K562 (cell line): Measurements from ENCODE around the gene TACC3. TPM values are rescaled to one million over a fixed set of nuclear protein-coding genes. Genes with fewer than 3 reads are reported as not detected.

Source experiments
- C11orf30 ChIP-seq: fragments of 450-650 bp; IDR thresholded peaks from 2 replicates; pipeline ENCODE4 v1.6.1; 2016; ENCODE audit warnings: low read depth, mild to moderate bottlenecking
- CHAMP1 ChIP-seq: fragments of 450-650 bp; IDR thresholded peaks from 2 replicates; pipeline ENCODE4 v1.6.1; 2016; ENCODE audit warnings: mild to moderate bottlenecking
- CREB1 ChIP-seq, 2 experiments: sonication (generic) in 1 of 2; formaldehyde crosslinking in 1 of 2; IDR thresholded peaks; 2 replicates each; pipeline versions ENCODE4 v1.6.1 to v1.8.0; 2012 to 2022; ENCODE audit warnings: inconsistent platforms in 1 of 2, mild to moderate bottlenecking in 1 of 2, missing genetic modification reagents in 1 of 2, moderate library complexity in 1 of 2
- FOXJ3 ChIP-seq: sonication (generic); formaldehyde crosslinking; IDR thresholded peaks from 2 replicates; pipeline ENCODE4 v1.4.0; 2020; ENCODE audit warnings: mild to moderate bottlenecking, missing genetic modification reagents
- FOXK2 ChIP-seq, 2 experiments: fragments of 450-650 bp; IDR thresholded peaks in 1 of 2; conservative IDR thresholded peaks in 1 of 2; 2 replicates each; pipeline ENCODE4 v1.6.1; 2016; ENCODE audit warnings: low read depth in 2 of 2, mild to moderate bottlenecking in 1 of 2
- GABPB1 ChIP-seq: sonication (generic); formaldehyde crosslinking; IDR thresholded peaks from 2 replicates; pipeline ENCODE4 v1.8.0; 2022; ENCODE audit warnings: mild to moderate bottlenecking, missing genetic modification reagents
- HSF4 ChIP-seq: fragments of 250-450 bp; sonication (Bioruptor Pico); IDR thresholded peaks from 2 replicates; pipeline ENCODE4 v2.1.2; 2022; ENCODE audit warnings: mild to moderate bottlenecking, moderate library complexity, borderline replicate concordance
- MIER1 ChIP-seq: fragments of 450-650 bp; IDR thresholded peaks from 2 replicates; pipeline ENCODE4 v1.6.1; 2016; ENCODE audit warnings: antibody characterized with exemption, mild to moderate bottlenecking, low read depth
- MYBL2 ChIP-seq, 2 experiments: fragments of 450-650 bp in 1 of 2; sonication (generic) in 1 of 2; formaldehyde crosslinking in 1 of 2; IDR thresholded peaks; 2 replicates each; pipeline versions ENCODE4 v1.6.1 to v1.8.1; 2017 to 2022; ENCODE audit warnings: borderline replicate concordance in 1 of 2, inconsistent platforms in 1 of 2, low read depth in 1 of 2, mild to moderate bottlenecking in 1 of 2, missing genetic modification reagents in 1 of 2, moderate library complexity in 1 of 2
- NEUROD1 ChIP-seq: fragments of 150-350 bp; IDR thresholded peaks from 2 replicates; pipeline ENCODE4 v1.6.1; 2014; ENCODE audit warnings: borderline replicate concordance, low read length, low read depth; ENCODE audit not compliant: partially characterized antibody
- PHB2 ChIP-seq: fragments of 450-650 bp; IDR thresholded peaks from 2 replicates; pipeline ENCODE4 v1.6.1; 2017; ENCODE audit warnings: low read depth
- RFX1 ChIP-seq: fragments of 450-650 bp; IDR thresholded peaks from 2 replicates; pipeline ENCODE4 v1.6.1; 2016; ENCODE audit warnings: mild to moderate bottlenecking, moderate library complexity
- SIN3A ChIP-seq, 2 experiments: fragments of 150-350 bp in 1 of 2; IDR thresholded peaks; 2 replicates each; pipeline ENCODE4 v1.6.1; 2011 to 2016; ENCODE audit warnings: borderline replicate concordance in 2 of 2, low read depth in 2 of 2, low read length in 2 of 2, mild to moderate bottlenecking in 2 of 2, moderate library complexity in 2 of 2; ENCODE audit not compliant: control insufficient read depth in 1 of 2
- SRSF1 ChIP-seq: fragments of 200-400 bp; formaldehyde crosslinking; IDR thresholded peaks from 2 replicates; pipeline ENCODE4 v1.6.1; 2017; ENCODE audit warnings: mild to moderate bottlenecking, low read depth, low read length, moderate library complexity
- STAT5B ChIP-seq: fragments of 250-450 bp; sonication (Bioruptor Pico); IDR thresholded peaks from 2 replicates; pipeline ENCODE4 v1.8.0; 2021; ENCODE audit warnings: mild to moderate bottlenecking, inconsistent platforms
- TCF3 ChIP-seq: sonication (generic); formaldehyde crosslinking; IDR thresholded peaks from 2 replicates; pipeline ENCODE4 v1.4.0; 2020; ENCODE audit warnings: mild to moderate bottlenecking, missing genetic modification reagents
- TRIM24 ChIP-seq, 2 experiments: fragments of 450-650 bp; IDR thresholded peaks; 2 replicates each; pipeline ENCODE4 v1.6.1; 2016
- ZBTB12 ChIP-seq: fragments of 250-450 bp; sonication (Bioruptor Pico); IDR thresholded peaks from 2 replicates; pipeline ENCODE4 v1.4.0; 2020
- ZNF174 ChIP-seq: fragments of 250-450 bp; sonication (Bioruptor Pico); IDR thresholded peaks from 2 replicates; pipeline ENCODE4 v1.4.0; 2020; ENCODE audit warnings: mild to moderate bottlenecking
- ZNF561 ChIP-seq: fragments of 450-650 bp; formaldehyde crosslinking; conservative IDR thresholded peaks from 2 replicates; pipeline ENCODE4 v1.4.0; 2020; ENCODE audit warnings: mild to moderate bottlenecking, moderate library complexity
- polyA plus RNA-seq, 8 experiments: library from polyadenylated mRNA; depleted of rRNA in 4 of 8; stranded (reverse) in 5 of 8; unstranded in 3 of 8; fragments of >200 nt; fragmentation: Nextera tagmentation in 2 of 8; fragmentation: Illumina TruSeq in 1 of 8; extraction: Ambion mirVana in 2 of 8; extraction: Trizol in 1 of 8; gene quantifications; 2 replicates each; pipeline versions ENCODE4 v1.2.1 to v1.2.3, GENCODE V29; 2011 to 2014; ENCODE audit warnings: inconsistent platforms in 1 of 8, missing spikeins in 1 of 8
- total RNA-seq, 7 experiments: library from RNA; depleted of rRNA in 6 of 7; stranded (reverse); fragments of >200 nt in 6 of 7; fragmentation: Illumina TruSeq in 2 of 7; extraction: Trizol in 2 of 7; gene quantifications; 2 replicates each; pipeline versions ENCODE4 v1.2.1 to v1.2.3, GENCODE V29; 2011 to 2021; ENCODE audit warnings: low replicate concordance in 1 of 7
- TF ChIP-seq, protein P1 (sequence below): sonication (generic); formaldehyde crosslinking; IDR thresholded peaks from 2 replicates; pipeline ENCODE4 v1.8.0; 2022; ENCODE audit warnings: missing genetic modification reagents, mild to moderate bottlenecking, moderate library complexity, borderline replicate concordance

TACC3 gene
- total and polyA plus RNA-seq, 9 of the 15 experiments (the other 6 are each of a cell fraction or from before 2014, with no cell fraction given) = 1.9 to 122 (median 55.6) TPM

- TF ChIP-seq TRIM24 (IDR thresholded peaks at IDR 0.05) (peak in 1 of 2 experiments; percentile 83; a peak in 2 of 4 replicates), FOXJ3 (CRISPR knock-in tag) (no peak), SRSF1 (no peak), RFX1 (no peak), CREB1 (IDR thresholded peaks at IDR 0.05) (peak; percentile 76), CREB1 (CRISPR knock-in tag; IDR thresholded peaks at IDR 0.05) (peak; percentile 74), SIN3A (IDR thresholded peaks at IDR 0.05; ENCODE audit: borderline replicate concordance in 2 of 2, control insufficient read depth in 1 of 2, low read depth in 2 of 2, low read length in 2 of 2) (peak; percentile 70 to 95; a peak in 2 of 4 replicates), TCF3 (CRISPR knock-in tag) (no peak), GABPB1 (CRISPR knock-in tag) (peak; percentile 89), MYBL2 (IDR thresholded peaks at IDR 0.05; ENCODE audit: low read depth) (peak; percentile 96), MYBL2 (CRISPR knock-in tag; IDR thresholded peaks at IDR 0.05; ENCODE audit: borderline replicate concordance) (peak; percentile 81; the same call in 1 of the 2 replicates), ZBTB12 (CRISPR knock-in tag) (no peak; the same call in 1 of the 2 replicates), C11orf30 (peak; percentile 54; the same call in 1 of the 2 replicates), STAT5B (CRISPR knock-in tag) (no peak), HSF4 (CRISPR knock-in tag) (no peak), FOXK2 (conservative IDR thresholded peaks at IDR 0.05 in 1 of 2, IDR thresholded peaks at IDR 0.05 in 1 of 2; ENCODE audit: low read depth in 2 of 2) (0 out of 4 replicates have a peak, but pooled peaks of 1 of the 2 experiments have one; percentile 22), ZNF561 (CRISPR knock-in tag) (no peak), CHAMP1 (no peak), PHB2 (no peak), ZNF174 (CRISPR knock-in tag) (no peak), MIER1 (no peak), NEUROD1 (no peak)
- TF ChIP-seq, protein P1, sequence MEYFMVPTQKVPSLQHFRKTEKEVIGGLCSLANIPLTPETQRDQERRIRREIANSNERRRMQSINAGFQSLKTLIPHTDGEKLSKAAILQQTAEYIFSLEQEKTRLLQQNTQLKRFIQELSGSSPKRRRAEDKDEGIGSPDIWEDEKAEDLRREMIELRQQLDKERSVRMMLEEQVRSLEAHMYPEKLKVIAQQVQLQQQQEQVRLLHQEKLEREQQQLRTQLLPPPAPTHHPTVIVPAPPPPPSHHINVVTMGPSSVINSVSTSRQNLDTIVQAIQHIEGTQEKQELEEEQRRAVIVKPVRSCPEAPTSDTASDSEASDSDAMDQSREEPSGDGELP = no peak
Measured at GRCh38 chr4:1721003-1721665, at the start of gene TACC3, which contains the start of gene TMEM129 (continued).
